ENCODE data around the gene WNT6.

Gene WNT6

GRCh38 chr2:218894151-218894879, 34.7 kb downstream of the WNT6 start:
- DNase-seq, result no peak

DNA sequence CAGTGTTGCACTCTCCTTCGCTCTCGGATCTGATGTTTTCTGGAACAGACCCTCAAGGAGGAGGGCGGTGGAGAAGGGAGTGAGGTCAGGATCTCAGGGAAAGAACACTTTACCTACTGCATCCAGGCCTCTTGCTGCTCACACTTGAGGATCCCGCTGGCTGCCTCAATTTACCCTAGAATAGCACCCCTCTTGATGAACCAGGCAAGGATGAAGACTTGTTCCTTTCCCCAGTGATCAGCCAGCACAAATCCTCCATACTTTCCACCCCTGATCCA, 35.2 kb downstream of the WNT6 start:
- DNase-seq, result no peak

DNA sequence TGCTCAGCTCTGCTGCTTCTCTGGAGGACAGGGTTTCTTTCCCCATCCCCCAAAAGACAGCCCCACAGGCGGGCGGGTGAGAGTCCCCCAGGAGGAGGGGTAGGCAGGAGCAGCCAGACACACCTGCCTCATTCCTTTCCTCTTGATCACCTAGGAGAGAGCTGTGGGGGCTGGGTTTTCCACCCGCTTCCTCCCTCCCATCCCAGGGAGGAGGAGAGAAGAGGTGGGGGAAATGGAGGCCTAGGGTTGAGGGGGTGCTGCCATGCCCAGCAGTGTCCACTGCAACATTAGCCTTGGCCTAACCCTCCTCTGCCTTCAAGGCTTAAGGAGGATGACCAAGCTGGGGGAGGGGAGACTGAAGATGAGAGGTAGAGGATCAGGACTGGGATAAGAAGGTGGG, 35.7 kb downstream of the WNT6 start:
- DNase-seq, result no peak

- DNase-seq, result no peak
Measured at GRCh38 chr2:218895759-218896500, 36.3 kb downstream of the WNT6 start.

- DNase-seq, result peak; percentile 91
Measured at GRCh38 chr2:218896501-218897393, 37.1 kb downstream of the WNT6 start.

- no peak for DNase-seq
Measured at GRCh38 chr2:218897394-218898108, 37.9 kb downstream of the WNT6 start.

- DNase-seq, result peak; percentile 77
Measured at GRCh38 chr2:218898109-218898878, 38.7 kb downstream of the WNT6 start.

DNA sequence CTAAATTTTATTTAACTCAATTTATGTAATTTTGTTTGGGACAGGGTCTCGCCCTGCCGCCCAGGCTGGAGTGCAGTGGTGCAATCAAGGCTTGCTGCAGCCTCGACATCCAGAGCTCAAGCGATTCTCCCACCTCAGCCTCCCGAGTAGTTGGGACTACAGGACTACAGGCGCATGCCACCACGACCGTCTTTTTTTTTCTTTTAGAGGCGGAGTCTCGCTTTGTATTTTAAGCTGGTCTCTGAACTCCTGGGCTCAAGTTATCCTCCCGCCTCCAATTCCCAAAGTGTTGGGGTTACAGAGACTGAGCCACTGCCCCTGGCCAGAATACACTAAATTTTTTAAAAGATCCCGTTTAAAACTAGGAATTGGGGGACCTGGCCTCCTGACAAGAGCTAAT, 39.5 kb downstream of the WNT6 start:
- DNase-seq, result no peak

DNA sequence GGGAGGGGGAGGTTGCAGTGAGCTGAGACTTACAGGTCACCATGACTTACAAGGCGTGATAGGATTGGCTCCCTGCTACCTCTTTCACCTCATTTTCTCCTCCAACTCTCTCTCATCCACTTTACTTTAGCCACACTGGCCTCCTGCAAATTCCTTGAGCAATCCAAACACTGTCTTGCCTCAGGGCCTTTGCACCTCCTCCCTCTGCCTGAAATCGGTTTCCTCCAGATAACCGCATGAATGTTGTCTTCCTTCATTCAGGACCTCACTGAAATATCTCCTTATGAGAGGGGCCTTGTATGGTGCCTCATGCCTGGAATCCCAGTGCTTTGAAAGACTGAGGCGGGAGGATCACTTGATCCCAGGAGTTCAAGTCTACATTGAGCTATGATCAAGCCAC, 42.8 kb downstream of the WNT6 start:
- no peak for DNase-seq

DNA sequence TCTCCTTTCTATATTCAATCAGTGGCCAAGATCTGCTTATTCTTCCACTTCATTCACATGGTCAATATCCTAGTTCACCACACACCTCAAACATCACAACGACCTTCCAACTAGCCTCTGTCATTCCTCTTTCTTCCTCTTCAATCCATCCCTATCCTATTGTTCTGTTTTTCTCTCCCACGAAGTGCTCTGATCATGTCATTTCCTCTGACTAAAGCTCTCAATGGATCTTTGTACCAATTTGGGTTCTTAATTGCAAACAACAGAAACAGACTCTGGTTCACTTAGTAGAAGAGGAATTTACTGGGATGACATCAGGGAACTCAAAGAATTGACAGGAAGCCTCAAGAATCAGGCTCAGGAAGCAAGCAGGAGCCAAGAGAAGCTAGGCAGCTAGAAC, 44.6 kb downstream of the WNT6 start:
- no peak for DNase-seq

DNA sequence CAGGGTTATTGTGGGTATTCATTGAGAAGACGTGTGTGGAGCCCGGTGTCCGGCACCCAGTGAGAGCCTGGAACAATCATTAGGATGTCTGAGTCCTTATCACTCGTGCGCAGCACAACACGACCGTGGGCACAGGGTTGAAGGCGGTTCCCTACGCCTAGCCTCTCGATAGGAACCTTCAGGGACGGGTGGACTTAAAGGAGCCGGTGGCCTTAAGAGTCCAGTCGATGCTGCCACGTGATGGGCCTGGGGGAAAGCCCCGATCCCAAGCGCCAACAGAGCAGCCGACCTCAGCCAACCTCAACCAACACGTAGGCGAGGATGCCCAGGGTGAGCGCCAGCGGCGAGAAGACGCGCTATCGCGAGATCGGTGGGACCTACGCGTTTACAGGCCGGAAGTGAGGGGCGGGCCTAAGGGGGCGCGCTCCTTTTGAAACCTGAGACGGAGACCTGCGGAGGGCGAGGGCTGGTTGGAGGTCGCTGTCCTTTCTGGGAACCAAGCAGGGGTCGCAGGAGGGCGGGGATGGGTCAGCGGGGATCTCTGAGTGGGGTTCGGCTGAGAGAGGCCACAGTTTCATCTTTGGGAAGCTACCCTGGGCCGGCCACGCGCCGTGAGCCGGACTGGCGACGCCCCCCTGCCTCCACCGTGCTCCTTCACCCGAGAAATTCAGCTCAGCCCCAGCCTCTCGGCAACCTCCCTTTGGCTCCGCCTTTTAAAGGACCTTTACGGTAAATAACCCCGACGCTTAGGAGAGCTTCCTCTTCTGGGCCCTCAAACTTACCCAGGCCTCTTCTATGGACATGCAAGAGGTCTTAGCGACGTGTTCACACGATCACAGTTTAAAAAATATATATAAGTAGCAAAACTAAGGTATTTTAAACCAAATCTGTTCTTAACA, 49.4 kb downstream of the WNT6 start:
- peak; percentile 86 for DNase-seq

DNA sequence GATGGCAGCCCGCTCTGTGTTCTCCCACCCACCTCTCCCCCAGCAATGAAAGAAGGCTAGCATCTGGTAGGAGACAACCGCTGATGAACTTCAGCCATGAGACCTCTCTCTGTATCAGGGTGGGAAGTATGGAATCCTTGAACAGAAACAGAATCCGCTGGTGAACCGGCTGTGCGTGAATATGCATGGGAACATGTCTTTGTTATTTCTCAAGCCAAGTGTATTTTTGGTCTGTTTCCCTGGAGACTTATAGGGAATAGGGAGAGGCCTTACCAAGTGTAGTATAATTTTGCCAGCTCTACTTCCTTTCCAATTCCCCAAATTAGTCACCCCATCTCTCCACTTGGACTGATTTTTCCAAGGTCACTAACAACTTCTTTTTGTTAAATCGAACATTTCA, 51.1 kb downstream of the WNT6 start:
- DNase-seq, result no peak

DNA sequence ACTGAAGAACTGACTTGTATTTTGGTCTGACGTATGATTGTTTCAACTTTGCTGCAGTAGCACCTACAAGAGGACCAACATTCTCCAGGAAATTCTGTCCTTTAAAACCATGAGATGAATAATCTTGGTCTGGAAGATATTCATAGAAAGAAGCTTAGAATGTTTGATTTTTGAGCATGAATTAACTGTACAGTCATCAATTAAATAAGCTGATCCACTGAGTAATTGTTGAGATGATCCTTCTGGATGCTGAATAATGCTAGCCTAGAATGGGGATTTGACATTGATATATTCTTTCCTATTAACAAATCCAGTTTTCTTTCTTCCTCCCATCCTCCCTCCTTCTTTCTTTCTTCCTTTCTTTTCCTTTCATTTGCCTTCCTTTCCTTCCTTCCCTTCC, 60.9 kb downstream of the WNT6 start:
- DNase-seq, result no peak
